Measurements from ENCODE around the gene UGDH.

Gene UGDH

DNA sequence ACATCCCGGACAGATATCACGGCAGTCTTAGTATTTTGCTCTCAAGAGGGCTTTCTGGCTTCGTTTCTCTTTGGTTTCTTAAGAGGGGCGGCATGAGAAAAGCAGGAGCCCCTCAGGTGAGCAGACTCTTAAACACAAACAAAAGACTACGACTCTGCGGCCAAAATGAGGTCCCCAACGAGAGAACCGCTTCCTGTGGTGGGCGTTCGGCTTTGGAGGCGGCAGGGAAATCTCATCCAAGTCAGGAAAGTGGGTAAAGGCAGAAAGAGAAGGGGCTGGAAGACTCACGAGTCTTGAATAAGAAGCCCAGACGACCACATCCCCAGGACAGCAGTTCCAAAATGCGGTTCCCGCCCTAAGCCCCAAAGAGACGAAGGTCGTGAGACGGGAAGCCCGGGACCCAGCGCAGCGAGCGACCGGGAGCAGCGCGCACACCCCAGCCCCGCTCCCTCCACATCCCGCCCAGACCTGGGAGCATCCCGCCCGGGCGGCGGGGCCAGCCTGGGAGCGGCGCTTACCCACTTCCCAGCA, 409 bp downstream of the UGDH start:
- TF ChIP-seq, protein P1, sequence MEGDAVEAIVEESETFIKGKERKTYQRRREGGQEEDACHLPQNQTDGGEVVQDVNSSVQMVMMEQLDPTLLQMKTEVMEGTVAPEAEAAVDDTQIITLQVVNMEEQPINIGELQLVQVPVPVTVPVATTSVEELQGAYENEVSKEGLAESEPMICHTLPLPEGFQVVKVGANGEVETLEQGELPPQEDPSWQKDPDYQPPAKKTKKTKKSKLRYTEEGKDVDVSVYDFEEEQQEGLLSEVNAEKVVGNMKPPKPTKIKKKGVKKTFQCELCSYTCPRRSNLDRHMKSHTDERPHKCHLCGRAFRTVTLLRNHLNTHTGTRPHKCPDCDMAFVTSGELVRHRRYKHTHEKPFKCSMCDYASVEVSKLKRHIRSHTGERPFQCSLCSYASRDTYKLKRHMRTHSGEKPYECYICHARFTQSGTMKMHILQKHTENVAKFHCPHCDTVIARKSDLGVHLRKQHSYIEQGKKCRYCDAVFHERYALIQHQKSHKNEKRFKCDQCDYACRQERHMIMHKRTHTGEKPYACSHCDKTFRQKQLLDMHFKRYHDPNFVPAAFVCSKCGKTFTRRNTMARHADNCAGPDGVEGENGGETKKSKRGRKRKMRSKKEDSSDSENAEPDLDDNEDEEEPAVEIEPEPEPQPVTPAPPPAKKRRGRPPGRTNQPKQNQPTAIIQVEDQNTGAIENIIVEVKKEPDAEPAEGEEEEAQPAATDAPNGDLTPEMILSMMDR (IDR thresholded peaks at IDR 0.05; ENCODE audit: low read depth, low read length) = no peak
- TF ChIP-seq, protein P2, sequence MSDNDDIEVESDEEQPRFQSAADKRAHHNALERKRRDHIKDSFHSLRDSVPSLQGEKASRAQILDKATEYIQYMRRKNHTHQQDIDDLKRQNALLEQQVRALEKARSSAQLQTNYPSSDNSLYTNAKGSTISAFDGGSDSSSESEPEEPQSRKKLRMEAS (IDR thresholded peaks at IDR 0.05; ENCODE audit: low read depth, low read length) = peak; percentile 34; the same call in 1 of the 2 replicates
- peak; percentile 43; the same call in 1 of the 2 replicates for TF ChIP-seq MYC (IDR thresholded peaks at IDR 0.05; ENCODE audit: low read depth, low read length)
- no peak for TF ChIP-seq POLR2A (IDR thresholded peaks at IDR 0.05; ENCODE audit: extremely low read depth, insufficient read length)
- peak overlapping the region; percentile 90 for H3K4me3 ChIP-seq (ENCODE audit: low read depth, low read length)
- no peak for DNase-seq (ENCODE audit: low read depth)

DNA sequence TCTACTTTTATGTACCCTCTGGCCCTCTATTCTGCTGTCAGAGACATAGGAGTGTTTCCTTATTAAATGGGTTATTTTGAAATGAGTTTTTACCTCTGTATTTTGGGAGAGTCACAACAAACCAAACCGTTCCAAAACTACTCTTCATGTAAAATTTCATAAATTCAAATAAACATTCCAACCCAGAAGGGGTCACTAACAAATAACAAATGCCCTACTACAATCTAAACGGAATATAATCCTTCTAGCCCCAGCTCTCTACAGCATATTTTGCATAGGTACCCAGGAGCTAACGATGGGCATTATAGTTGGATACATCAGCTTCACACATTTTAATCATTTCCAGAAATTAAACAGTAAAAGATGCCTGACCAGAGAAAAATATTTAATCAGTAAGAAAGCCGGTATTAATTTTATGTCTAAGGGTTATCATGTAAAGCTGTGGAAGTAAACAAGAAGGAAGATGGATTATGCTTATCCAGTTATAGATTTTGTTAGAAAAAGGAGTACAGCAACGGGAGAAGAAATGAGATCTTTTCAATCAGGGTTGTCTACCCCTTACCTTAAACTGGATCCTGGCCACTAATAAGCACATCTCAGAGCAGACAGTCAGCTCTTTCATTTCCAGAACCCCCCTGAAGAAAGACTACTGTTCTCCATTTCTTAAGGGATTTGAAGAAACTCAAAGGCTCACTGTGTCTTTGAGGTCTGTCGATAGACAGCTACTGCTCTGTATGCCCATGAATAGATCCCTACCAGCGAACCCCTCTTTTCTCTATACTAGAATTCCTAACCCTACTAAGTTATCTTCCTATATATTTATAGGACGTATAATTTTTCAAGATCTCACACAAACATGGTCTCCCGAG, 1.2 kb downstream of the UGDH start:
- TF ChIP-seq, protein P1 (IDR thresholded peaks at IDR 0.05; ENCODE audit: low read depth, low read length) = no peak
- TF ChIP-seq MYC (IDR thresholded peaks at IDR 0.05; ENCODE audit: low read depth, low read length) (no peak), POLR2A (IDR thresholded peaks at IDR 0.05; ENCODE audit: extremely low read depth, insufficient read length) (no peak)
- TF ChIP-seq, protein P2 (IDR thresholded peaks at IDR 0.05; ENCODE audit: low read depth, low read length) = no peak
- H3K4me3 ChIP-seq (ENCODE audit: low read depth, low read length) = peak overlapping the region; percentile 90
- no peak for DNase-seq (ENCODE audit: low read depth)

DNA sequence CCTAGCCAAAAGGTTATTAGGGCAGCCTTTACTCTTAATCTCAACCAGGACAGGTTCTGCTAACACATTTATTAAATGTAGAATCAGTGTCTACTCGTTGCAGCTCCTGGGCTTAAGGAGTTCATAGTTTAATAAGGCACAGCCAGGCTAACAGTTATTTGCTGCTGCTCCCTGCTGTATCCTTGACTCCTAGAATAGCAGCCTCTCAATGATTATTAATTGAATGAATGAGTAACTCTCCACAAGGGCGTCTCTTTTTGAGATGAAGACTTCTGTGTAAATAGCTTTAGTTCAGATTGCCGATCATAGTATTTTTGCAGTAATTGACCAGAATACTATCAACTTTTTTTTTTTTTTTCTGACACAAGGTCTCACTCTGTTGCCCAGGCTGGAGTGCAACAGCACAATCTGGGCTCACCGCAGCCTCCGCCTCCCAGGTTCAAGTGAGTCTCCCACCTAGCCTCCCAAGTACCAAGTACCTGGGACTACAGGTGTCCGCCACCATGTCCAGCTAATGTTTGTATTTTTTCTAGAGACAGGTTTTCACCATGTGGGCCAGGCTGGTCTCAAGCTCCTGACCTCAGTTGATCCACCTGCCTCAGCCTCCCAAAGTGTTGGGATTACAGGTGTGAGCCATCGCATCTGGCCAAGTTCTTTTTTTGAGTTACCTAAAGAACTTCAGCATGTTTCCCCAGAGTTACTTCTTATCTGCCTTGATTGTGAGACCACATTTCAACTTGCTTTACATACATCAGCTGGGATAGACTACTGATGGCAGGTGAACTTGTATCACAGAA, 2.9 kb downstream of the UGDH start:
- TF ChIP-seq MYC (IDR thresholded peaks at IDR 0.05; ENCODE audit: low read depth, low read length) = no peak
- H3K4me3 ChIP-seq (ENCODE audit: low read depth, low read length) = no peak overlapping the region
- DNase-seq (ENCODE audit: low read depth) = no peak

DNA sequence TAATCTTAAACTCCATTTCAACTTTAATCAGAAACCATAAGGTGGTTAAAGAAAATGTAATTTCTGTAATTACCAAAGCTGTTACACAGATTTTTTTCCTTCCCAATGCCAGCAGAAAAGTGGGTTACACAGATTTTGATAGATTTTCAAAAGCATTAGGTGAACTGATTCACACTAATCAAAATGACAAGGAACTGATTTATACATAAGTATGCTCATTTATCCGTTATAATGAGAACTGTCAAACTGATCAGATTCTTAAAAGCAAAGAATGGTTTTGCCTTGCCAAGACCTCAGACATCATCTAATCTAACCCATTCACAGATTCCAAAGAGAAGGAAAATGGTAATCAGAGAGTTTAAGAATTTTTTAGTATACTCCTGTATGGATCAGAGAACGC, 5.2 kb downstream of the UGDH start:
- no peak for TF ChIP-seq POLR2A (IDR thresholded peaks at IDR 0.05; ENCODE audit: extremely low read depth, insufficient read length)
- TF ChIP-seq, protein P1 (IDR thresholded peaks at IDR 0.05; ENCODE audit: low read depth, low read length) = no peak
- TF ChIP-seq, protein P2 (IDR thresholded peaks at IDR 0.05; ENCODE audit: low read depth, low read length) = no peak
- TF ChIP-seq MYC (IDR thresholded peaks at IDR 0.05; ENCODE audit: low read depth, low read length) = no peak
- no peak overlapping the region for H3K4me3 ChIP-seq (ENCODE audit: low read depth, low read length)
- DNase-seq (ENCODE audit: low read depth) = no peak

DNA sequence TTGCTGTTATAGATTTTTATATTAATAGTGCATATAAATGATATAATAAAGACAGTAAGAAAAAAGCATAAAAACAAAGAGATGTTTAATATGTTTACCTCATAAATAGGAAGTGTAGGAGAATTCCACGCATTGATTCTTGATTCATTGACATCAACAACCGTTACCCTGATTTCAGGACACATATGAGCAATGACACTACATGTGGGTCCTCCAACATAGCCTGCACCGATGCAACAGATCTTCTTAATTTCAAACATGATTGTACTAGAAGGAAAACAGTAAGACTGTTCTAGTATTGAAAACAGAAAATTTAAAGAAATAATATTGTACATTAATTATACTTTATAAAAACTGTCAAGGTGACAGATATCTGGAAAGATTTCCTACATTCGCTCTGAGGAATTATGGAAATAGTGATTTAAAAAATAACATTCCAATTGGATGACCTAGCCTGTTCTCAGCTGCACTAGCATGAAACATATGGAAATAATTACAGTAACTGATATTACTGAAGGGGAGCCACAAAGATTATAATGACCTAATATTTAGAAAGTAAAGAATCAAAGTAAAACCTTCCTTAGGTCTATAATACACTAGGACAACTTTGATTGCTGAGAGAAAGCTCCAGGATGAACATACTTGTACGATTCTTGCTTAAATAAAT, 5.9 kb downstream of the UGDH start:
- H3K4me3 ChIP-seq (ENCODE audit: low read depth, low read length) = no peak overlapping the region
- no peak for TF ChIP-seq MYC (IDR thresholded peaks at IDR 0.05; ENCODE audit: low read depth, low read length)
- TF ChIP-seq, protein P2 (IDR thresholded peaks at IDR 0.05; ENCODE audit: low read depth, low read length) = no peak
- TF ChIP-seq POLR2A (IDR thresholded peaks at IDR 0.05; ENCODE audit: extremely low read depth, insufficient read length) = no peak
- TF ChIP-seq, protein P1 (IDR thresholded peaks at IDR 0.05; ENCODE audit: low read depth, low read length) = no peak
- DNase-seq (ENCODE audit: low read depth) = no peak
